ENCODE data around the gene ELF2.
"Not testable (repeated sequence)": the region's sequence is repeated elsewhere in the genome, so short reads cannot be mapped to it uniquely, and the experiment has no call there.

The ELF2 gene

DNA sequence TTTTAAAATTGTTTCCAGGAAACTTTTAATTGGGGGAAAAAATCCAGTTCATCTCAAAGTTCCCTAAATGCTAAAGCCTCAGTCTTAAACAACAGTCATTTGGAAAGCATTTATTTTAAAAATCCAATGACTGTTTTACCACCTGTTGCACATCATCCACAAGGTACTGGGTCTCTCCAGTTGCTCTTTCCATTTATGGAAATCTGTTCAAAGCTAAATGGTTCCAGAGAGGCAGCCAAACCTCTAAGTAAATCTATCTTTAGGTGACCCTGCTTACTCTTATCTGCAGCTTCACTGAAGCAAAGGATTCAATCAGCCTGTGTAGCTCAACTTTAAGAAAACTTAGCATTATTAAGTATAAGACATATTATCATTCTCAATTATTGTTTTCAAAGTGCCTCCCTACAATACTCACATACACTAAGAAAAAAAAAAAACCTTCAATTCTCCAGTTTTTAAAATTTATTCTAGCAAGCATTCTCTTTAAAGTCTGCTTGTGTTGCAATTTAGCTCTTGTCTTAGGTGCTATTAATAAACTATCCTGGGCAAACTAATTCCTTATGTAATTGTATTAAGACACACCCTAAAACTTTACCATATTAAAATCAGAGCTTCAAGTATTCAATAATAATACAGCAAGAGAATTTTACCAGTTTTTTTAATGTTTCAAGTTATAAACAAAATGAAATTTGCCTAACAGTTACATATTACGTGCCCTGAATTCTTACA, 100.8 kb downstream of the ELF2 start:
- DNase-seq = no peak

DNA sequence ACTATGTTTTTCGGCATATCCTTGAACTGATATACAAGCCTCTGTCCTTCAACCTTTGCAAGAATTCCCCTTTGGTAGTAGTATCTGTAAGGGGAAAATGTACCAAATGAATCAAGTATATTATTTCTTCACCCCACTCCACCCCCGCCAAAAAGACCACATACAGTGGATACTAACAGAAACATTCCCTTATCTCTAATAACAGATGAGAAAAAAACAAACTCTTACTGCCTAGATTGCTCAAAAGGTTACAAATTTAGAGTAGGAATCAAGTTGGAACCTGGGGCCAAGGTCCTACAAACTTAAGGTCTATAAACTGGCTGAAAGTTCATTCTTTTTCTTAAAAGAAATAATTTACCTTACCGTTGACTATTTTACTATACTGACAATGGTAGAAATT, 116.4 kb downstream of the ELF2 start:
- DNase-seq = no peak

DNA sequence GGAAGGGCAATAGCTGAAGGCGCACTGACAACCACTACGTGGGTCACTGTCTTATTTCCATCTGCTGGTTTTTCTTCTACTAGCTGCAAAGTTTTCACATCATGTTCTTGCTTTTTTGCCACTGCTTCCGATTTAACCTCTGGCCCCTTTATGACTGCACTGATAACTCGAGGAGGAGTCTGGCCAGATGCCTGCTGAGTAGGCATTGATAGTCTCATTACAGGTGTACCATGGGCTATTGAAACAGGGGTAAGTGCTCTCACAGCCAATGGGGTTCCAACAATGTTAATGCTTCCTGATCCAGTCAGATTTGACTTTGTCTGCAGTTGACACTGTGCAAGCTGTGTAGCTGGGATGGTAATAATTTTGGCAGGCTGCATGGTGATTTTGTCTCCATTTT, 118.0 kb downstream of the ELF2 start:
- DNase-seq = not testable (repeated sequence)

DNA sequence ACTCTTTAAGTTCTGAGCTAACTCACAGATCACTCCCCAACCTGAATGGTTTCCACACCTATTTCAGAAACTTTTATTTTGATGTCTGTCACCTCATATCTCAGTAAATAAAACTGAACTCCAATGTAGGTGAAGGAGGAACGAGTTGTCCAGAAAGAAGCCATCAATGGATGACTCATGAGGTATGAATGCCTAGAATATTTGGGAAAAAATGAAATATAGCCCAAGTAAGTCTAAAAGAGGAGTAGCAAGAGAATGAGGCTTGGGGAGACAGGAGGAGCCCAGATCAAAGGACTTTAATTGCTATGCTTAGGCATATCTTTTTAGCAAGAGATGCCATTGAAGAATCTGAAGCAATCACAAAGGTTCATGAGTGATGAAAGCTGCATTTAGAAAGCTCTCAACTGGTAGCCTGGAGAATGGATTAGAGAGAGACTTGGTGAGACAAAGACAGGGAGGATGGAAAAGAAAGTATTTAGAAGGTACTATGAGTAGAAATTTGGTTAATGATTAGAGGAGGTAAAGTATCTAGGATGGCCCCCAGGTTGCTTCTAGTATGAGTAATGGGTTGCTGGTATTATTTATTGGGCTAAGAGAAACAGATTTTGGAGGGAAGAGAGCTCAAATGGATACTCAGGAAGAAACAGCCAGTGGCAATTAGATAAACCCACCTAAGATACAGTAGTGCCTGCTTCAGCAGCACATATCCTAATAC, 122.1 kb downstream of the ELF2 start:
- DNase-seq = no peak

DNA sequence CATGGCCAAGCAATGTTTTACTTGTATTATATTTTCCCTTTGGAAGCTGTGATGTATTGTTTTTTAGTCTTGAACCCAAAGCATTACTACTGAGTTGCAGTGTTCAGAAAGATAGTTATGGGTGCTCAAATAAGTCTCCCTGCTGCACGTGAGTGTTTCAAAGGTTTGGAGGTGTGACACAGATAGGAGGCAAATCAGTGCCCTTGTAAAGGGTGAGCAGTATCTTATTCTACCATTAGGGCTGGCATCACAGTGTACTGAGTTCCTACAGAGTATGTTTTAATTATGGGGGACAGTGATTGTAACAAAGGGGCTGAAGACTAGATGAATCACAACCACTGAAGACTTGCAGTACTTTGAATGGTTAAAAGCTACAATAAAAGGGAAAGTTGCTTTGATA, 123.1 kb downstream of the ELF2 start:
- DNase-seq = no peak

DNA sequence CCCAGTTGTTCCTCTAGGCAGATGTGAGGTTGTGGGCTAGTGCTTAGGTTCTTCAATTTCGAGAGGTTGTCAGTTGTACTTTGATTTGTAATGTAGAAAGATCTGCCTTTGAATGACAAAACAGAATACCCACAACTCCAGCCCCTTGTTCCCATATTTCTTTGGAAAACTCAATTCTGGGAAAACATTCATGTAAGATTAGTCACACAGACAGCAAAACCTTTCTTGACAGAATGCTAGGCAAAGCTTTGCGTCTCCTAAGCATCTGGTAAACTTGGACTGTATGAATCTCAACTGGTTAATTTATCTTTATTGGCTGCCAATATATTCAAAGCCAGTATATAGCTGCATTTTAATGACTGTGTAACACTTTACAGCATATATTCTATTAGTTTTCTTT, 126.6 kb downstream of the ELF2 start:
- no peak for DNase-seq

DNA sequence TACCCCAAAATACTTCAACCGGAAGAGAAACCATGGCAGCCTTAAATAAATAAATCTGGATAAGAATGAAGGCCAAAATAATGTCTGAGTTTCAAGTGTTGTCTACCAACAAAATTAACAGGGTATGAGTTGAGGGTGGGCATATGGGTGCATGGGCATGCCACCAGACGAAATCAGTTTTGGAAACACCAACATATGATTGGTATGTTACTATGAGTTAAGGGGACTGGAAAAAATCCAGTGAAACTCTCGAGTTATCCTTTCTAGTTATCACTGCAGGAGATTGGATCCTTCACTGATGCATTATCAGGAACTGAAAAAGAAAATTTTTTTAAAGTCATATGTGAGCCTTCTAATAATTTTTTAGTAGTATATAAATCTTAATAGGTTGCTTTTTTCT, 129.0 kb downstream of the ELF2 start:
- no peak for DNase-seq

DNA sequence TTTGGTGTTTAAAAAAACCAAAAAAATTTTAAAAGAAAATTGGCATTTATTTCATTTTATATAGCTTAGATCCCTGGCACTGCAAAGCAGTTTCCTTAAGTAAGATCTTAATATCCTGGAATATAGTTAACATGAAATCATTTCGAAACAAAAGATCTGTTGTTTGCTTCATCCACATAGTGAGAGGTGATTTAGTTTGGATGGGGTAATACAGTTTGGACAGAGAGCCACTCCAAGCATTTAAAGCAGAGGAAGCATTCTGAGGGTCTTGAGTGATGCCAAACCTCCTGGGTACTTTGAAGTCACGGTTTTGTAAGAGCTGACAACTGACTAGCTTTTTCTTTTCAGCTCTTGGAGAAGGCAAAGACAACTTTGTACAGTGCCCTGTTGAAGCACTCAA, 132.7 kb downstream of the ELF2 start:
- DNase-seq = no peak

DNA sequence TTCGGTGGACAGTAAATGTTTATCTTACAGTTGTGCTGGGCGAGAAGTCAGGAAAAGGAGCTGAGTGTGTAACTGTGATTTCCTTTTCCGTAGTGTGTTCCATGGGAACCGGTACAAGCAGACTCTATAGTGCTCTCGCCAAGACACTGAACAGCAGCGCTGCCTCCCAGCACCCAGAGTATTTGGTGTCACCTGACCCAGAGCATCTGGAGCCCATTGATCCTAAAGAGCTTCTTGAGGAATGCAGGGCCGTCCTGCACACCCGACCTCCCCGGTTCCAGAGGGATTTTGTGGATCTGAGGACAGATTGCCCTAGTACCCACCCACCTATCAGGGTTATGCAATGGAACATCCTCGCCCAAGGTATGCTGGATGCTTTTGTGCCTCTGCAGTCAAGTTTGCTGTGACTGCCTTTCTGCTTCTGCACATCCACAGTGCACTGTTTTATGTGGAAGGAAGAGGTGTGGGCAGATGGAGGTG, 134.0 kb downstream of the ELF2 start:
- DNase-seq = no peak

DNA sequence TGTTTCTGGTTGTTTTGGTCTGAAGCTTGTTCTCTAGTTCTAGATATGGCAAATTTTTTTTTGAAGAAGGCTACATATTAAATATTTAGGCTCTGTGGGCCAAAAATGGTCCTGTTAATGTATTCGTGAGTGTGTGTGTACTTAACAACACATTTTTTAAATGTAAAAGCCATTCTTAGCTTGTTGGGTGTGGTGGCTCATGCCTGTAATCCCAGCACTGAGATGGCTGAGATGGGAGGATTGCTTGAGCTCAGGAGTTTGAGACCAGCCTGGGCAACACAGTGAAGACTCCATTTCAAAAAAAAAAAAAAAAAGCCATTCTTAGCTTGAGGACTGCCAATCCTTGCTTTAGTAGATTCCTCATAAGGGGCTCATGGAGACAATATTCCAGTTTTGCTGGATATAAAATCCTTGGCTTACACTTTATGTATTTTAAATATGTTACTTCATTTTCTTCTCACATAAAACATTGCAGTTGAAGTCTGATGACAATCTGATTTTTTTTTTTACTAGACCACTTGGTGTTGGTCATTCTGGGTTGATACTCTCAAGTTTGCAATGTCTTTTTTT, 138.1 kb downstream of the ELF2 start:
- no peak for DNase-seq

DNA sequence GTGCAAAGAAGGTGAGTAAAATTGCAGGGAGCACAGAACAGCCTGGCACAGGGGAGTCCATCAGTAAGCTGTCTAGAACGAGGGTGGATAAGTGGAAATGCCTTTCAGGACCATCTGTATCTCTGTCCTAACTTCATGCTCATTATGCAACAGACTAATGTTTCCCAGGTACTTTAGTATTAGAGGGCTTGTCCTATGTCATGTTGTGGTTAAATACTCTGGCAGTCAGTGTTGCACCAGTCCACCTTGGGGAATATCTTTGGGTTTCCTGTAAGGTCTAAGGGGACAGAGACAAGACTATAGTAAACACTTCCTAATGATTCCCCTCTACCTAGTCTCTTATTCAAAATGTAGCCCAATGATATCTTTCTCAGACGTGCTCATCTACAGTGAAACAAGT, 140.1 kb downstream of the ELF2 start:
- DNase-seq = no peak

DNA sequence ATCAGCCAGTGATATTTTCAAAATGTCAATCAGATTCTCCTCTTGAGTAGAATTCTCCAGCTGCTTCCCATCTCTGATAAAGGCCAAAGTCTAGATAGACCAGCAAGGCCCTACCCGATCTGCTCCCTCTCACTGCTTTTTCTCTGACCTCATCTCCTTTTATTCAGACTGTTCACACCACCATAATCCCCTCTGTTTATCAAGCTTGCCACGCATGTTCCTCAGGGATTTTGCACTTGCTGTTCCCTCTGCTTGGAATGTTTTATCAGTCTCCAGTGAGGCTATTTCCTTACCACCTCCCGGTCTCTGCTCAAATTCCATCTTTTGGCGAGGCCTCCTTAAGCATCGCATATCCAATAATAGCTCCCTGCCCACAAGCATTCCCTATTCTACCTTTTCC, 141.4 kb downstream of the ELF2 start:
- no peak for DNase-seq

DNA sequence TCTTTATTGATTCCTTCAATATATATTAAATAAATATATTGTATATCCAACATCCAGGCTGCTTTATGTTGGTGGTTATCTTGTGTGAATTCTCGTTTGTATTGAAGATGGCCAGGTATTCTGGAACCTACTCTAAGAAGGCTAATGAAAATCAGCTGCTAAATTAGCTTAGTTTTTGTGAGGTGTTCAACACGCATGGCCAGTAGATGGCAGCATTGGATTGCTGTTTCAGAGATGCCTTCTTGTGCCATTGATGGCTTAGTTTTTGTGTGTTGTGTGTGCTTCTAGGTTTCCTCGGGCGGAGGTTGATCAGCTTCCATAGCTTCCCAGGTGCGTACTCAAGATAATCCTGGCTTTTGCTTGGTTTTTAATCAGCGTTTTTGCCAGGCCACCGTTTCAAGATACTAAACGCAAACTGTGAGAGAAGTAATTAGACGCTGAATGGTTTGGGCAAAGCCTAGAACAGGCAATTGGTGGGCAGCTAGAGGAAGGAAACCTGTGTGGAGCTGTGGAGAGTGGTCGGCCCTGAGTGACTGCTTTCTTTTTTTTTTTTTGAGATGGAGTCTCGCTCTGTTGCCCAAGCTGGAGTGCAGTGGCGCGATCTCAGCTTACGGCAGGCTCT, 146.3 kb downstream of the ELF2 start:
- DNase-seq = peak; percentile 73

DNA sequence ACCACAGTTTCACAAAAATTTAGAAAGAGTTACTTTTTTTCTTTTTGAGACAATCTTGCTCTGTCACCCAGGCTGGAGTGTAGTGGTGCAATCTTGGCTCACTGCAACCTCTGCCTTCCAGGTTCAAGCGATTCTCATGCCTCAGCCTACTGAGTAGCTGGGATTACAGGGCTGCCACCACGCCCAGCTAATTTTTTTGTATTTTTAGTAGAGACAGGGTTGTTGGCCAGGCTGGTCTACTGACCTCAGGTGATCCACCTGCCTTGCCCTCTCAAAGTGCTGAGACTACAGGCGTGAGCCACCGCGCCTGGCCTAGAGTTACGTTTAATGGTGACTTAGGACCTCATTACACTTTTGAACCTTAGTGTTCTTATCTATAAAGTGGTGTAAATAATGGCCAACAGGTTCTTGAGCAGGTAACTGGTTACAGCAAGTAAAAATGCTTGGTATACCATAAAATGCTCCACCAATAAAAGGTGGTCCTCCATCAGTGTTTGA, 147.1 kb downstream of the ELF2 start:
- DNase-seq = not testable (repeated sequence)

DNA sequence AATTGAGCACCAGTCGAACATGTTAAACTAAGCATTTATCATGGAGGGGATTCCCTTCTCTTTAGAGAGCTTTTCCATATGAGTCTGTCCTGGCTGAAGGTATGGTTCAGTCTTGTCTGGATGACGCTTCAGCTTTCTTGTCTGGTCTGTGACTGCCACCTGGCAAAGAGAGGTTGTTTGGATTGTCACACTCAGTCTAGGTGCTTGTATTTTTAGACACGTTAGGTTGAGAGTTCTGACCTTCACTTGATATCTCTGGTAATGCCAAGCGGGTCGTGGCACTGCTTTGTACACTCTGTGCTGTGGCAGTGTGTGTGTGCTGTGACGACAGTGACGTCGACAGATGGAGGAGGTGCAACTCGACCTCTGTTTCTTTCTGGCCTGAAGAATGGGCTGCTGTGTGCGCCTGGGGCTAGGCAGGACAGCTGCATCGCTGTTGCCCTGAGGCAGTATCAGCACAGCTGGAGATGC, 148.8 kb downstream of the ELF2 start:
- DNase-seq = no peak

DNA sequence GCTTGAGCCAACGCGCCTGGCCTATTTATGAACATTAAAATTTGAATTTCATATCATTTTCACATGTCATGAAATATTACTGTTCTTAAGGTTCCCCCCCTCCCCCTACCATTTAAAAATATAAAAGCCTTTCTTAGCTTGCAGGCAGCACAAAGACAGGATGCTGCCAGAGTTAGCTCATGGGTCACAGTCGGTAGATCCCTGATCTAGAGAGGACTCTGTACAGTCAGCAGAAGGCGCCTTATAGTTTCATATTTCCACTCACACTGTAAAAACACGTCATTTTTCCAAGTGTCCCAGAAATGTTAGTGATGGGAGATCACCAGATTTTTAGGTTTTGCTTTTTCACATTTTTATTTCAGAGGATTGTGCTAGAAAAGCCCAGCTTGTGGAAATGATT, 149.2 kb downstream of the ELF2 start:
- DNase-seq = no peak

DNA sequence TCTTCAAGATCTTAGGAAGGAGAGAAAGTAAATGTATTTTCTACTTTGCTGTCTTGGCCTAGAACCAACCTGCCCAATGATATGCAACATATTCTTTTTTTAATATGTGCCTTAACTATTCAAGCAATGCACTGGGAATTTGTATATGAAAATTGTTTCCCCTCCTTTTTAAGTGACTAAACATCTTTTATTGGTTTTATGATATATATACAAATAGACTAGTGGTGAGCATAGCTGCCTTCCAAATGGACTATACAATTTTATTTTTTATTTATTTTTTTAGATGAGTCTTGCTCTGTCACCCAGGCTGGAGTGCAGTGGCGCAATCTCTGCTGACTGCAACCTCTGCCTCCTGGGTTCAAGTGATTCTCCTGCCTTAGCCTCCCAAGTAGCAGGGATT, 151.2 kb downstream of the ELF2 start:
- DNase-seq = no peak

DNA sequence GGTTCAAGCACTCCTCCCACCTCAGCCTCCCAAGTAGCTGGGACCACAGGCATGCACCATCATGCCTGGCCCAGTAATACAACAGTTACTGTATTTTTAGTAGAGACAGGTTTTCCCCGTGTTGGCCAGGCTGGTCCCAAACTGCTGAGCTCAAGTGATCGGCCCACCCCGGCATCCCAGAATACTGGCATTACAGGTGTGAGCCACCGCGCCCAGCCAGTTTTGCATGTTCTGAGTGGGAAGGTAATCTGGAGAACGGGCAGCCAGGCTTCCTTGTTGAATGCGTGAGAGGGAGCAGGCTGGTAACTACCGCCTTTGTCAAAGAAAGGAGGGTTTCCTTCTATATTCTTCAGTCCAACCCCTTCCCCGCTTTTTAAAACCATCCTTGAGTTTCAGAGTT, 152.3 kb downstream of the ELF2 start:
- DNase-seq = no peak

DNA sequence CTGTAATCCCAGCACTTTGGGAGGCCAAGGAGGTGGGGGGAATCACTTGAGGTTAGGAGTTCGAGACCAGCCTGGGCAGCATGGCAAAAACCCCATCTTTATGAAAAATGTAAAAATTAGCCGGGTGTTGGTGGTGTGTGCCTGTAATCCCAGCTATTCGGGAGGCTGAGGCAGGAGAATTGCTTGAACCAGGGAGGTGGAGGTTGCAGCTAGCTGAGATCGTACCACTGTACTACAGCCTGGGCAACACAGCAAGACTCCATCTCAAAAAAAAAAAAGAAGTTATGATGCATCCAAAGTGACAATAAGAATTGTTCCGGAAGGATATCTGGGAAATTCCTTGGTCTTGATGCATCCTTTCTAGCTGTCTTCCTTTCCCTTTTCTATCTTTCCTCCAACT, 154.2 kb downstream of the ELF2 start:
- no peak for DNase-seq

DNA sequence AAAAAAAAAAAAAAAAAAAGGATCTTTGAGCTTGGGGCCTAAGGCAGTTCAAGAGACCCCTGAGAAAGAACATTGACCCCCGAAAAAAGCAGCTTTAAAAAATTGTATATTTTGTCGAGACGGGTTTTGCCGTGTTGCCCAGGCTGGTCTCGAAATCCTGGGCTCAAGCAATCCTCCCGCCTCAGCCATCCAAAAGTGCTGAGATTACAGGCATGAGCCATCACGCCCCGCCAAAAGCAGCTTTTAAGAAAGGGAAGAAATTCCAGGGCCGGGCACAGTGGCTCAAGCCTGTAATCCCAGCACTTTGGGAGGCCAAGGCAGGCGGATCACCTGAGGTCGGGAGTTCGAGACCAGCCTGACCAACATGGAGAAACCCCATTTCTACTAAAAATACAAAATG, 155.9 kb downstream of the ELF2 start:
- not testable (repeated sequence) for DNase-seq

DNA sequence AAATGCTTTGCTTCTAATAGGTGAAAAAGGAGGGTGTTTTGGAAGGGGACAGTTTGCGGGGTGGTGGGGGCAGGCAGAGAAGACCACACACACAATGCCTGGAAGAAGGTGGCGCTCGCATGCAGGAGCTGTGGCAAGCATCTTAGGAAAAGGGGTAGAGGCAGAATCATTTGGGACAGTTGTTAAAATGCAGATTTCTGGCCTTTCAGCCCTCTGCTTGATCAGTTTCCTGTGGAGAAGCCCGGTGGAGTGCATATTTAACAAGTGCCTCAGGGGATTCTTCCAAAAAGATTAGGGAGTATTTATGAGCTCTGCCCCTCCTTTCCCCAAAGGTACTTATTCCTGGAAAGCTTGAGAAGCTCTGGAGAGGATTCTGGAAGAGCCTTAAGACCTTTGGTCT, 156.6 kb downstream of the ELF2 start:
- DNase-seq = no peak

DNA sequence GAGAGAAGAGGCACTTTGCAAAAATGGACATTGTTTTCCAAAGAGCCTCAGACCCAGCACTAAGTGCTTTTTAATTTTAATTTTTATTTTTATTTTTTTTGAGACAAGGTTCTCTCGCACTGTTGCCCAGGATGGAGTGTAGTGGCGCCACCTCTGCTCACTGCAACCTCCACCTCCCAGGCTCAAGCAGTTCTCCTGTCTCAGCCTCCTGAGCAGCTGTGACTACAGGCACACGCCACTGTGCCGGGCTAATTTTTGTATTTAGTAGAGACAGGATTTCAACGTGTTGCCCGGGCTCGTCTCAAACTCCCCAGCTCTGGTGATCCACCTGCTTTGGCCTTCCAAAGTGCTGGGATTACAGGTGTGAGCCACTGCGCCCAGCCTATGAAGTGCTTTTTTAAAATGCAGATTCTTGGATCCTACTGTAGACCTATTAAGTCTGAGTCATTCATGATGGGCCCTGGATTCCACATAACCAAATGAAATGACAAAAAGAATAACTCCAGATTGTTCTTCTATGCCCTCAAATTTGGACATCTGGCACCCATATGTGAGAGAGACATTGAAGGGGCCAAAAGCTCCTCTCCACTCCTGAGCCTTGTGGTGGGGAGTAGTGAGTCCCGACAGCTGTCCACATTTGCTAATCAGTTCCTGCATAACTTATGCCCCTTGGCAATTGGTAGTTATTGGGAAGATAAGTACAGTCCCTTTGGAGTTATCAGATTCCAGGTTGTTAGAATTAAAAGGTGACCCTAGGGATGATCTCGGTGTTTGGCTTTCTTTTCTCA, 157.9 kb downstream of the ELF2 start:
- DNase-seq = no peak

DNA sequence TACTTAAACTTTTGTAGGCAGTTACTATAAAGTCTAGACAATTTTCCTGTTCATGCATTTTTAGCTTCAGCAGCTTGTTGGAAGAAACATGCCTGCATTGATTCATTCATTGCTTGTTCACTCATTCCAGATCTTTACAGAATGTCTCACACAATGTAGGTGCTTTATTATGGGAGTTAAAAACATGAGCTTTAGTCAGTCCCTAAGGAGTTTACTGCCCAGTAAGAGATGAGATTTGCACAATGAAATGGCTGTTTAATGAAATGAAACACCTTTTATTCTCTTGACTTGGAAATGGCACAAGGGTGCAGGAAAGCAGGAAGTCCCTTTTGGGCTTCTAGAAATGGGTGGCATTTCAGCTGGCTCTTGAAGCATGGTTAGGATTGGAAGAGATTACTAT, 158.5 kb downstream of the ELF2 start:
- DNase-seq = no peak
